ENCODE data around the gene MAD1L1.
"Not testable (repeated sequence)": the region's sequence is repeated elsewhere in the genome, so short reads cannot be mapped to it uniquely, and the experiment has no call there.

MAD1L1 gene

GRCh38 chr7:2170576-2171521 is 61.9 kb downstream of the MAD1L1 start:
- no peak for DNase-seq

DNA sequence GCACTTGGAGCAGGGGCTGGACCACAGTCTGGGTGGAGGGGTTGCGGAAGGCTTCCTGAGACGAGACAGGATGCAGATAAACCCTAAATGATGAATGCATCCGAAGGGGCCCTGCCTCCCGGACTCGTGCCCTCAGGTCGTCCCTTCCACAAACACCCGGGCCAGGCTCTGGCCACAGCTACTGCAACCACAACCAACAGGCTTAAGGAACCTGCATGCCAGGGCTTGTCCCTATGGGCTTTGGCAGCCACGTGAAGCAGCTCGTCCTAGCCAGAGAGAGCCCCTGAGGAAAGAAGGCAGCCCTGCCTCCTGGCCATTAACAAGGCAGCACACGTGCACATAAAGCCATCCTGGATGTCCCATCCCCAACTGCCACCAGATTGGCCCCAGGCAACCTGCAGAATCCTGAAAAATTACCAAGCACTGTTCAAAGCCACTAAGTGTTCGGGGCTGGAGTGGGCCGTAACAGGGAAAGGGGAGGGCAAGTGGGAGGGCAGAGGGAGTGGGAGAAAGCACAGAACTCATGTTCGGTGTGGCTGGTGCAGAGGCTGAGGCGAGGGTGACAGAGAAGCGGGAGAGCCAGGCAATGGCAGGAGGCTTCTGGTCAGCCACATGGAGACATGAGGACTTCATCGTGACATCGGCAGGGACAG is 62.7 kb downstream of the MAD1L1 start:
- DNase-seq = peak; percentile 55

DNA sequence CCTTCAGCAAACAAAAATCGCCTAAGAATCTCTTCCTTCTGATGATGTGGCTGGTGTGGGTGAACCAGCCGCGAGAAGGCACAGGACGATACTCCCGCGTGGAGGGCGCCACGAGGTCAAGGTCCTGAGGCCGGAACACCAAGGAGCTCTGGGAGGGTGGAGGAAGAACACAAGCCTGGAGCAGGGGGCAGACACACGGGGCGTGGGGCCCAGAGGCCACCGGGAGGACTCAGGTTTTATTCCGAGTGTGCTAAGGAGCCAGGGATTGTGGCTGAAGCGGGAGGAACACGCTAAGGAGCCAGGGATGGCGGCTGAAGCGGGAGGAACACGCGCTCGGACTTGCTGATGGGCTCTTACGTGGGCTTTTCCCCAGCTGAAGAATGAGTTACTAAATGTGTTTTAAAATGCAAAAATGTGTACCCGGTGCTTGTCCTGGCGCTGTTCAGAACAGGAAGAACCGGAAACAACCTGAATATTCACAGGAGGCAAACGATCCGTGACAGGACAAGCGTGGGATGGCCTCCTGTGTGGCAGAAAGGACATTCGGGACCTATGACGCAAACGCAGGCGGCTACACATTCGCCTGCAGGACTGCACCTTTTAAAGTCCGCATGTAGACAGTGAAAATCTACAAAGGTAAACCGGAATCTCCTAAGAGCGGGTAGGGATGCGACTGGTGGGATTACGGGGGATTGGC is 64.0 kb downstream of the MAD1L1 start:
- DNase-seq = no peak

DNA sequence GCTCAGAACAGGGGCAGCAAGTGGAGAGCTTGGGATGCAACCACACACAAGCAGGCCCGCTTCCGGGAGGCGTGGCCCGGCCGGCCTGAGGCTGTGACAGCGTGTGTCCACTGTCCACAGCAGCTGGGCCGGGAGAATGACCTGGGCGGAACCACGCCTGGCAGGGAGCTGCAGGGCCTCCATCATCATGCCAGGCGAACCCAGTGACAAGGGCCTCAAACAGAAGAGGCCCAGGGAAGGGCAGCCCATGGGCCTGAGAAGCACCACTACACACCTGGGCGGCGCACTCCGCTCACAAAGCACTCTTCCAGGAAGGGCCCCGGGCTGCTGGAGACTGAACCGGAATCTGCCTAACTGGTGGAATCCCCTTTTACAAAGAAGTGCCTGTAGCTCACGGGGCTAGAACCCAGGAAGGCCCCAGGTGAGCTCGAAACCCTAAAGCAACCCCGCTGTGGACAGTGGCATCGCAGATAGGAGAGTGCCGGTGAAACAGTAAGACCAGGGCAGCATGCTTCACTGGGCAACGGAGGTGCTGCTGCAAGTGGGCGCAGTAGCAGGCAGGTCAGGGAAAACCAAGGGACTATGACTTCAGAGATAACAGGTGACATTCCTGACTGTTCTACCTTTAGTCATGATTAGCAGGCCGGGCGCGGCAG is 66.0 kb downstream of the MAD1L1 start:
- DNase-seq = no peak

DNA sequence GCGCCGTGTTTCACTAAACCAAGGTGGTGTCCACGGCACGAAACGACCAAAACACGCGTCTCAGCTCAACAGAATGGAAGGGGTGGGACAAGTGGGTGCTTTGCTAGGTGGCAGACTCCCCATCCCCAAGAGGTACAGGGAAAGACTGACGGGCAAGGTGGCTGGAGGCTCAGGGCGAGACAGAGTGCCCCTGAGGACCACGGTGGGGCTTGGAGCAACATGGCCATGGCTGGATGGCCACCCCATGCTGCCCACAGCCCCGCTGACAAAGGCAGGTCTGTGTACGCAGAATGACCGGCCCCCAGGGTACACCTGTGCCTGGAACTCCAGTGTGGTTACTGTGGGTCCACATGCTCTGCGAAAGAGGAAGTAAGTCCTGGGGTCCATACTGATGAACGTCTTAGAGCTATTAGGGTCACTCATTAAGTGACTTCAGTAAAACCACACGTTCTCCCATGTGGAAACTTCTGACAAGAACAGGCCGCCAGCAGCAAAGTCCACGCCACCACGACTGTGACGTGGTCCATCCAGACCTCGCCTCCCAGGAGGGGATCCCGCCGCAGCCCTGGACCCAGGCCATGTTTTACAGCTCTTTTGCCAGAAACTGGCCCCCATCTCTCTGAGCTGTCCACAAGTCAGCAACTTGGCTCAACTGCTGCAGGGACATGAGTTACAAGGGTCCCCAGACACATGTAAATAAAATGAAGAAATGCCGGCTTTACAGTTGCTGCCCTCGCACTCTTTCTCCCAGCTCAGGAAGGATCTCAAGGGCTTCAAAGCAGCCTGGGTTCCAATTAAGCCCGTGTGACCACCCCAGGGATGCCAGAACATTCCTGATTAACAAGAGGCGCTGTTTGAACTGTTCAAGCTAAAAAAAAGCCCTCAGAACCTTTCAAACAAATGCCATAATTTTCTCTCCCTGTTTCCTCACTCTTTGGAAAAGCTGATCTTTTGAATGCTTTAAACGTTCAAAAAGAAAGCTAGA is 66.8 kb downstream of the MAD1L1 start:
- DNase-seq = no peak

DNA sequence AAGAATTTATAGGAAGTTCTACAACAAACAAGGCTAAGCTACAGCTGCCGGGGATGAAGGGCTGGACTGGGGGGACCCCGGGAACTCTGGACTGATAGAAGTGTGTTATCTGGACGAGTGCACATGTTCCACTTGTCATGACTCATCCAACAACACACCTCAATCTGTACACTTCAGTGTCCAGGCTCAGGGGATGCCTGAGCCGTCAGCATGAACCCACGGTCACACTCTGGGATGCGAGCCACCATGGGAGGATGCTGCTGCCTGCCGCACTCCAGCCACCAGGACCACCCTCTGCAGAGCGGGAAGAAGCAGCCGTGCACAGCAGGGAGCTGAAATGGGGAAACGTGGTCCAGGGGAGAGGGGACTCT is 67.5 kb downstream of the MAD1L1 start:
- no peak for DNase-seq

DNA sequence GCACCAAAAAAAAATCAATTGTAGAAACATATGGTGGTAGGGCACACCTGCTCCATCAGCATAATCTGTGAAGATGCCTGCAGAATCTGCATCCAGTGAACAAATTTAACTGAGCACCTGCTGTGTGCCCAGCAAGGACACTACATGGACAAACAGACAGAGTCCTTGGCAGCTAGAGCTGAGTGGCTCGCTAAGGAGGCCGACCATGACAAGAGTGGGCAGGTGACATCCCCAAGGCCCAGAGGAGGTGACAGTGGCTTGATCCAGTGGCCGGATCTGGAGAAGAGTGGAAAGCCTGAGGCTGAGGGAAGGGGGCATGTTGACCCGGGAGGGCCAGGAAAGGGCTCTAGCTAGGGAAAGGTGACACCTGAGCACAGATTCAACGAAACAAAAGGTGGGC is 68.1 kb downstream of the MAD1L1 start:
- no peak for DNase-seq

DNA sequence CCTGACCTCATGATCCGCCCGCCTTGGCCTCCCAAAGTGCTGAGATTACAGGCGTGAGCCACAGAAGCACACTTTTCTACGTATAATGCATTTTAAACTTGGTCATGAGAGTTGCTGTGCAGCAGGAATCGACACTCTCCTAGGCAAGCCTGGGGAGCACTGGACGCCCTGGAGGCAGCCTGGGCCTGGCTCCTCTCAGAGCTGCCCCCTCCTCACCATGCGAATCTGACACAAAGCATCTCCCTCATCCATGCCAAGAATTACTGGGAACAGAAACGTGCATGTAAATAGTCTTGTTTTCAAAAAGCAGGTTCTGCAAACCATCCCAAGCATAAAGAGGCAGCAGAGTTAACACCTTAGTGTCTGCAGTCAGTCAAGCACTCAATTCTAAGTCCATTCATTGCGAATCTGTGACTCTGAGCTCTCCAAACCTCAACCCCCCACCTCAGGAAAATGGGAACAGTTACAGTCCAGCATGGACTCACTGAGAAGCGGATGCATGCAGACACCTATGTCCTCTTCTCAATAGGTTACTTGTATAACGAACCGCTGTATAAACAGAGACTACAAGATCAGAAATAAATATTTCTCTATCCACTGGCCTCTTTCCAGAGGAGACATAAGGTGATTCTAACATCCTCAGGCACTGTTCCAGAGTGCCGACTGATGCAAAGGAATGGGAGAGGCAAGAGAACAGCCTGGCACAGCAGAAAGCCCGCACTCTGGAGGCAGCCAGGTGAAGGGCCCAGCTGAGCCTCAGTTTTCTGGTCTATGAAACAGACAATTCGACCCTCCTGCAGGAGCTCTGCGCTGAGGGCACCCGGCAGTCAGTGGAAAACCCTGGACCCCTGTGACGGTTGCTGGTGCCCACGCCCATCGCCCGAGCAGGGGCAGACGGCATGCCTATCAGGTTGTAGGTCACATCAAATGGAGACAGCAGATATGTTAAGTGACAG is 68.9 kb downstream of the MAD1L1 start:
- no peak for DNase-seq

GRCh38 chr7:2162959-2163358 is 69.8 kb downstream of the MAD1L1 start:
- DNase-seq = no peak

DNA sequence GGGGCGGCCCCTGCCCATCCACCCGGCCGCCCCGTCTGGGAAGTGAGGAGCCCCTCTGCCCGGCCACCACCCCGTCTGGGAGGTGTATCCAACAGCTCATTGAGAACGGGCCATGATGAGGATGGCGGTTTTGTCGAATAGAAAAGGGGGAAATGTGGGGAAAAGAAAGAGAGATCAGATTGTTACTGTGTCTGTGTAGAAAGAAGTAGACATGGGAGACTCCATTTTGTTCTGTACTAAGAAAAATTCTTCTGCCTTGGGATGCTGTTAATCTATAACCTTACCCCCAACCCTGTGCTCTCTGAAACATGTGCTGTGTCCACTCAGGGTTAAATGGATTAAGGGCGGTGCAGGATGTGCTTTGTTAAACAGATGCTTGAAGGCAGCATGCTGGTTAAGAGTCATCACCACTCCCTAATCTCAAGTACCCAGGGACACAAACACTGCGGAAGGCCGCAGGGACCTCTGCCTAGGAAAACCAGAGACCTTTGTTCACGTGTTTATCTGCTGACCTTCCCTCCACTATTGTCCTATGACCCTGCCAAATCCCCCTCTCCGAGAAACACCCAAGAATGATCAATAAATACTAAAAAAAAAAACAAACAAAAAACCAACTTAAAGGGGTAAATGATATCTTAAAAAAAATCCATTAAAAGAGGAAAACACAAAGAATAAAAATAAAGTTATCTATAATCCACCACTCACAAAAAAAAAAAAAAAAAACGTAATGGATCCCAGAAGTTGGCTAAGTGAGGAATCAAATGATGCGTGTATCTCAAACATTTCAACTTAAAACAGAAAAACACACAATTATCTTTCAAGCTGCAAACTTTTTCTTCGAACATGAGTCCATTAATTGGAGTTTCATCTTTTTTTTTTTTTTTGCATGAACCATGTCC is 70.5 kb downstream of the MAD1L1 start:
- not testable (repeated sequence) for DNase-seq

DNA sequence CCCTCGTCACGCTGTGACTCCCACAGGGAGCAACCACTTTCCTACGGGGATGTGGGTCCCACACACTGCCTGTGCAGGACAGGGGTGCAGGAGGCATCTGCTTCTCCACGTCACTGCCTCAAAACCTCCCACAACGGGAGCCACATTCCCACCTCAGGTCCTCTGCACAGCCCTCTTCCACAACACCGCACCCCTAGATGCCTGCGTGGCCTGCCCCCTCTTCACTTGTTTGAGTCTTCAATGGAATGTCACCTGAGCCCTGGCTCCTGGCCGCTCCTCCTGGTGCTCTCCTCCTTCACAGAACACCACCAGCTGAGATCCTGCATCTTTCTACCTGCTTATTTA is 73.6 kb downstream of the MAD1L1 start:
- DNase-seq = no peak

- DNase-seq = no peak
These were observed 74.2 kb downstream of the MAD1L1 start for GRCh38 chr7:2158331-2159175.

DNA sequence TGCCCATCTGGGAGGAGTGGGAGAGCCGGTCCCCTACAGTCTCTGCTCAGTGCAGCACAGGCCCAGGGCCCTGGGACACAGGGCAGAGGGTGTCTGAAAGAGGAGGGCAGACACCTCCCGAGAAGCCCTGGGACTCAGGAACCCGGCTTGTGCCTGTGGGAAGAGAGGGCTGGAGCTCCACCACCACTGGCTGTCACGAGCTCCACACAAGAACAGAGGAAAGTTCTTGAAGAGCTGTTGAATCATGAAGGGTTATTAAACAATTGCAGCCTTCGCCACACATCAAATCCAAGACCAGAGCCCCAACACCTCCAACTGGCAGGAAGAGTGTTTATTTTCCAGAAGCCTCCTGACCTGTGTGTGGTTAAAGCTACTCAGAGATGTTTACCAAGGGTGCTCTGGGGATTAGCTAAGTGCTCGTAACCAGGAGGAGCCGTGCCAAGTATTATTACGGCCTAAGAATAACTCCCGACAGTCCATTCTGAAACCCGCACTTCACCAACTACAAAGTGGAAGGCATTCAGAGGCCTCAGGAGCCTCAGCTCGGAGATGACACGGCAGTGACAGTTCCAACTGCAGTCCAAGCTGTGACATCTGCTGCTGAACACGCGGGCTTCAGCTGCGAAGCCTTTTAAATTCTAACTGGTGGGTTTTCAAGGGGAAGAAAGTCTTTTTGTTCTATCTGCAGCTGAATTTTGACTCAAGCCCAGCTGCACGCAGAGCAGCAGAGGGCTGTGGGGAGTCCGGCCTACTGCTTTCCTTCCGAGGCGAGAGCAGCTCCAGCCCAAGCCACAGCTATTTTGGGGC is 75.1 kb downstream of the MAD1L1 start:
- no peak for DNase-seq

- DNase-seq = no peak
These were observed 75.8 kb downstream of the MAD1L1 start for GRCh38 chr7:2156756-2157472.

GRCh38 chr7:2154831-2155230 is 77.9 kb downstream of the MAD1L1 start:
- no peak for DNase-seq

DNA sequence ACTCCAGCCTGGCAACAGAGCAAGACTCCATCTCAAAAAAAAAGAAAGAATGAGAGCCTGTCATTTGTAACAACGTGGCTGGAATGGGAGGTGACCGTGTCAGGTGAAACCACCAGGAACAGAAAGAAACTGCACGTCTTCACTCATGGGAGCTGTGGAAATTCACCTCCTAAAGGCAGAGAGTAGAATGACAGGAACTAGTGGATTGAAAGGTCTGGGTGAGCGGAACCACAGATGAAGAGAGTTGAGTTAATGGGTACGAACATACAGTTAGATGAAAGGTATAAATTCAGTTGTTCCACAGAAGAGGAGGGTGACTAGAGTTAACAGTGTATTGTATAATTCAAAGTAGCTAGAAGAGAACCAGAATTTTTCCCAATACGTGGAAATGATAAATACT is 78.6 kb downstream of the MAD1L1 start:
- no peak for DNase-seq

DNA sequence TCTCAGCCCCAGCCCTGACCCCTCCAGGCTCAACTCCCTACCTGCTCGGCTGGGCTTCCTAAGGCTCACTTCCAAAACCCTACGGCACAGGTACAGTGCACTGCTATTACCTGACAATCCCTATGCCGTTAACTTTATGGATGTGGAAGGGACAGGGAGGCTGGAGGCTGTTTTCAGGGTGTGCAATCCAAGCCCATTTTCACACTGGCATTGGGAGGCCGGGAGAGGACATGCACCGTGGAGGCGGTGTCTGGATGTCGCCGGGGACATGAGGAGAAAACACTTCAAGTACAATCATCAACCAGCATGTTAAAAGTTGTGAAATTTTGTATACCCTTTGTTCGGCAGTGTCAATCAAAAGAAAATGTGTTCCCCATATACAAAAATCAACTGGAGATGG is 80.1 kb downstream of the MAD1L1 start:
- DNase-seq = no peak

Measured in GDM1 (cell line).